Sciatic nerve (tissue), 2 donors: ENCODE data around the gene ABCC12. TPM values are rescaled to one million over a fixed set of nuclear protein-coding genes. Genes with fewer than 3 reads are reported as not detected.
A peak's percentile ranks its signal among the peaks of the same experiment; 100 is the strongest.

ENCODE experiments used
- ATAC-seq: fragments of 200-7000 bp; cut with Tn5 transposase; one replicate; pipeline ENCODE4 v1.9.1; 2020; ENCODE audit warnings: mild to moderate bottlenecking, moderate library complexity
- DNase-seq: peaks from one replicate; pipeline ENCODE4 v3.0.0-alpha.2; 2020; ENCODE audit warnings: low spot score
- intact Hi-C: fragments of 100-400 bp; cut with DNase I; formaldehyde crosslinking; loops from one replicate; pipeline ENCODE4 v1.14.2; 2022
- total RNA-seq: library from RNA; stranded (reverse); fragmentation: NEBNext Ultra II Directional; extraction: Animal tissue kit (Norgen Biotek cat#: 25700); gene quantifications from one replicate; pipeline ENCODE4 v1.2.1, GENCODE V29; 2021
- donor health status: DM: no; HTN: no; CAD: no.
- donor health status: DM: no; HTN: no; CAD: no.

The ABCC12 gene
- total RNA-seq, 1 donor from 2014 or later, result not detected

DNA sequence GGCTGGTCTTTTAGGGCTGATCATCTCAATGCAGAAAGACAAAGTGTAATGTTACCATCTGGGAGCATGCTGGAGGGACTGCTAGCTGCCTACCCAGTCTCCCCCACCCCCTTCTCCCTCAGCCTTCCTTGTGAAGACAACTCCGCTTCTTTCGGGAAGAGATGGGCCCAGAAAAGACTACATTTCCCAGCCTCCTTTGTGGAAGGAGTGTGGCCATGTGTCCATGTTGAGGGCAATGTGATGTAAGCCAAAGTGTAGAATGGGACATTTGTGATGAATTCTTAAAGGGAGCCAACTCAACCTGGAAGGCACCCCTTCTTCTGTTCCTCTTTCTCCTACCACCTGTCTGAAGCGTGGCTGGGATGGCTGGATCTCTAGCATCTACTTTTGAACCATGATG is 16.3 kb downstream of the ABCC12 start:
- intact Hi-C loops, result no loop called here
- no peak for ATAC-seq
- DNase-seq, result no peak

DNA sequence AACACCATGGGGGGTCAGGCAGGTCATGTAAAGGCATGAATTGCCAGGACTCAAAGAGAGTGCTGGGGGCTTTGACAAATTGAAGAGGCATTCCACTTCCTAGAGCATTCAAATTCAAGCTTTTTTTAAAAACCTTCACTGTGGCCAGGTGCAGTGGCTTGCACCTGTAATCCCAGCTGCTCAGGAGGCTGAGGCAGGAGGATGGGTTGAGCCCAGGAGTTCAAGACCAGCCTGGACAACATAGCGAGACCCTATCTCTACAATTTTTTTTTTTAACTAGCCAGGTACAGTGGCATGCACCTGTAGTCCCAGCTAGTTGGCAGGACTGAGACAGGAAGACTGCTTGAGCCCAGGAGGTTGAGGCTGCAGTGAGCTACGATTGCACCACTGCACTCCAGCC is 17.2 kb downstream of the ABCC12 start:
- no peak for ATAC-seq
- DNase-seq, result no peak
- intact Hi-C loops, result no loop called here

DNA sequence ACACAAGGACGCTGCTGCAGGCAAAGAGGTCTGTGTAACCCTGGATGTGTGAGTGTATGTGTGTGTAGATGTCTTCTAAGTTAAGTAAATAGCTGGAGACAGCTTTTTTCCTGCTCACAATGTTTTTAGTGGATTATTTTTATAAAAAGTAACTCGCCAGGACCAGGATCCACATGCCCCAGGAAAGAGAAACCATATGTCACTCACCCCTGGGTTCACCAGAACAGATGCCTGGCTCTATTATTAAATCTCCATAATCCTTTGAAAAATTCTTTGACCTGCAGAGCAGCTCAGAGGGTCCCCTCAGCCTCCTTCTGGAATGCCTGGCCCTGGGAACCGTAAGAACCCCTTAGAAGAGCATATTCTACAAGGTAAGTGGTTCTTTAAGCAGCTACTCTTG is 18.0 kb downstream of the ABCC12 start:
- ATAC-seq (no peak), DNase-seq (no peak)
- intact Hi-C loops, result no loop called here

DNA sequence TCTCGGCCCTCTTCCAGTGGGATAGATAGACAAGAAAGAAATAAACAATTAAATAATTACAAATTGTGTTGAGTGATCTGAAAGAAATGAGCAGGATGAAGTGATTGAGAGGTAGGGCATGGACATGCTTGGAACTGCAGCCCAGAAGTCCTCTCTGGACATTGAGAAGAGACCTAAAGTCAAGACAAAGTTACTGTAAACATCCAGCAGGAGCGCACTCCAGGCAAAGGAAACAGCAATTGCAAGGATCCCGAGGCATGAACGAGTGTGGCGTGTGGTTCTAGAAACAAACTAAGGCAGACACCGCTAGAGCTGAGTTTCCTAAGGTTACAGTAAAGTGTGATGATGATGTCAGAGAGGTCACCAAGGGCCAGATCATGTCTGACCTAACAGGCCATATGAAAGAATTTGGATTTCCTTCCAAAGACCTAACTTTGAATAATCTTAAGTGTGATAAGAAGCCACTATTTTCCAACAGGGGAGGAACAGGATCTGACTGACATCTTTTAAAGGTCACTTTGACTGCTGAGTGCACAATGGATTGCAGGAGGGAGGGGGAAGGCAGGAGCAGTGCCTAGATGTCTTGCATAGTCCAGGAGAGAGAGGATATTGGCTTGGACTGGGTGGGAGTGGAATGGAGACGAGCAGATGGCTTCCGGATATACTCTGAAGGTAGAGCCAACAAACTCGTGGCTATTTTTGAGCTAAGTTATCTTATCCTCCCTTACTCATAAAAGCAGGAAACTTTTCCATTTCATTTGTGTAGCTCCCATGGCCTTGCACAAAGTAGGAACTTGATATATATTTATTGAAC is 19.0 kb downstream of the ABCC12 start:
- DNase-seq (no peak), ATAC-seq (no peak)
- intact Hi-C loops, result no loop called here

DNA sequence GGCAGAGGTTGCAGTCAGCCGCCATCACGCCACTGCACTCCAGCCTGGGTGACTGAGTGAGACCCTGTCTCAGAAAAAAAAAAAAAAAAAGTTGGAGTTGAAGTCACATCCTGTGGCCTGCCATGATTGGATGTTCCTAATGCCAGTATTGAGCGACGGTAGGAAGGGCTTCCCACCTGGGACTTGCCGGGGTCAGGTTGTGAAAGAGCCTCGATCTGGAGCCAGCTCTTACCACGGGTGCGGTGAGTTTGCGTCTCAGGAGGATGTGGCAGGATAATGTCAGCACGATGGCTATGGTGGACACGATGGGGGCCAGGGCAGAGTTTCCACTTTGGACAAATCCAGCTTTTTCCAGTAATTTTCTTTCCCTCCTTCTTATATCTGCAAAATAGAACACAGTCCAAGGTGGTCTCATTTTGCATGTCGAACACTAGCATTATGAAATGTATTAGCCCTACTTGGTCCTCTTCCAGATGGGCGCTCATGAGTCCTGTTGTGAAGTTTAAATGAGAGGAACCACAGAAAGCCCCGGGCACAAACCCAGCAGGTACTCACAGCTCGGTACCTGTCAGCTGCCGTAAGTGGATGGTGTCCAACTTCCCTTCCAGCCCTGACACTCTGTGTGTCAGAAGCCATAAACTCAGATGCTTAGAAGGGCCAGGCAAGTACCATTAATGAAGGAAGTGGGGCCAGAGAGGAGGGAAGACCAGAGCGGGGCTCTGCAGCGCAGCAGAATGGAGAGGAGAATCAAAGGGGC is 22.2 kb downstream of the ABCC12 start:
- DNase-seq (no peak), ATAC-seq (no peak)
- intact Hi-C loops, result no loop called here

DNA sequence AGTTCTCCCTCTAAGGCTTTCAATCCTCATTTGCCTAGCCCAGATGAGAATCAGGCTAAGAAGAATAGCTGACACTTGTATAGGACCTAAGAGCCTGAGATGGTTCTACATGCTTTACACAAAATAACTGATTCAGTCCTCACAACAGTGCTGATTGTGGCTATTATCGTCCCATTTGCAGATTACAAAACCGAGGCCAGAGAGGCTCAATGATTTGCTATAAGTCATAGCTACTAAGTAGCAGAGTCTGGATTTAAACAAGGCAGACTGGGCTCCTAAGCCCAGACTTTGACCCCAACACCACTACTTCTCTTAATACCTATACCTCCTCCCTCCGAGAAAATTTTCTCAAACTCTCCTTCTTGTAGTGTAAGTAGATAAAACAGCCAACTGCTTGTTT is 23.1 kb downstream of the ABCC12 start:
- DNase-seq (no peak), ATAC-seq (no peak)
- intact Hi-C loops, result no loop called here

DNA sequence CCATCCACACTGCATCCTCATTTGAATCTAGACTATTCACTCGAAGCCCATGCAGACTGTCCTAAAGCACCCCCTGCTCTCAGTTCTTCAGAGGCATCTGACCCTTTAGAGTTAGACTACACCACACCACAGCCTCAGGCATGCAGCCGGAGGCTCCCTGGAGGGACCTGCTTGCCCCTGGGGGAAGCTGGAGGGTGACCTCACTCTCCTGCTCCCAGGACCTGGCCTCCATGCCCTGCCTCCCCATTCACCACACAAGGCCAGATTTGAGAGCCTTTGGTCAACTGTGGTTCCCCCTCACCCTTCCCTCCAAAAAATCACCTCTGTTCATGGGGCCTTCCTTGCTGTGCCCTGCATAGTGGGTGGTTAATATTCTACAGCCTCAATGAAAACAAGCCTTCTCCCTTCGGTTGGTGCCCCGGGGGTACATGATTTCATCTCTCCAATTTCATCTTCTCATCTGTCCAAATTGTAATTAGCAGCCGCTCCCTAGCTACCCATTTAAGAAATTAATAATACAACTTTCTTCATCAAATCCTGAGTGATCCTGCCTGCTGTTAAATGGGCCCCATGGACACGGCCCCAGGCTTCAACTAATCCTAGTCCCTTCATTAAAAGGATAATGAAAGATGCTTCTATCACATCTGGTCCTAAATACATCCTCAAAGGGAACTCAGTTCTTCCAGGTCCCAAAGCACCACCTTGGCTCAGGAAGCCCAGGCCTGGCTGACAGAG is 24.4 kb downstream of the ABCC12 start:
- intact Hi-C loops, result no loop called here
- ATAC-seq (no peak), DNase-seq (no peak)

DNA sequence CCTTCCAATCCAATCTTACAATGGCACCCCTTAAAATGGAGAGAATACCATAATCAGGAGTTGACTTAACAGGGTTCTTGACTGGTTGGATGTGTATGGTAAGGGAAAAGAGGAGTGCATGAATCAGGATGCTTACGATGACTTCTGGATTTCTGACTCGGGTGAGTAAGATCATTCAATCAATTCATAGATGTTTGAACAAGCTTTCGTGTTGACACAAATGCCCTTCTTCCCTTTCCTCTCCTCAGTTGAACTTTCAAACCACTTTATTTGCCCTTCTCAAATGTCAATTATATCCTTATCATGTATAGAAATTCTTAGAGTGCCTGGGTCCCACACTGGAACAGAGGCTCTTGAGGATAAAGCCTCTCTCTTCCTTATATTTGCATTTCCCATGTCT is 25.9 kb downstream of the ABCC12 start:
- ATAC-seq (no peak), DNase-seq (no peak)
- intact Hi-C loops, result no loop called here

DNA sequence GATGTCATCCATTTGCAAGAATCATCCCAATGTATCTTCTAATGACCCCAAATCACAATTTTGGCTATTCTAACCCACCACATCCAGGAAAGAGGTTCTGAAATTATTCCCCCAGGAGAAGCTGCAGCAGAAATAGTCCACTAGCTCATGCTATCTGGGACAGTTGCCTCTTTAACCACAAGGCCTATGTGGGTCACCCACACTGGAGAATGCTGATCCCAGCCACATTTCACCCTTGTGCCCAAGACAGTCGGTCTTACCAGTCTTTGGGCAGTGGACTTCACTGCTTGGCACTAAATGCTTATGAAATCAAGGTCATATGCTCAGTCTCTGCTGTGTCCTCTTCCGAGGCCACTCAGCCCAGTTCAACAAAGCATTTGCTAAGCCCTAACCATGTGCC is 27.0 kb downstream of the ABCC12 start:
- intact Hi-C loops, result no loop called here
- DNase-seq, result no peak

DNA sequence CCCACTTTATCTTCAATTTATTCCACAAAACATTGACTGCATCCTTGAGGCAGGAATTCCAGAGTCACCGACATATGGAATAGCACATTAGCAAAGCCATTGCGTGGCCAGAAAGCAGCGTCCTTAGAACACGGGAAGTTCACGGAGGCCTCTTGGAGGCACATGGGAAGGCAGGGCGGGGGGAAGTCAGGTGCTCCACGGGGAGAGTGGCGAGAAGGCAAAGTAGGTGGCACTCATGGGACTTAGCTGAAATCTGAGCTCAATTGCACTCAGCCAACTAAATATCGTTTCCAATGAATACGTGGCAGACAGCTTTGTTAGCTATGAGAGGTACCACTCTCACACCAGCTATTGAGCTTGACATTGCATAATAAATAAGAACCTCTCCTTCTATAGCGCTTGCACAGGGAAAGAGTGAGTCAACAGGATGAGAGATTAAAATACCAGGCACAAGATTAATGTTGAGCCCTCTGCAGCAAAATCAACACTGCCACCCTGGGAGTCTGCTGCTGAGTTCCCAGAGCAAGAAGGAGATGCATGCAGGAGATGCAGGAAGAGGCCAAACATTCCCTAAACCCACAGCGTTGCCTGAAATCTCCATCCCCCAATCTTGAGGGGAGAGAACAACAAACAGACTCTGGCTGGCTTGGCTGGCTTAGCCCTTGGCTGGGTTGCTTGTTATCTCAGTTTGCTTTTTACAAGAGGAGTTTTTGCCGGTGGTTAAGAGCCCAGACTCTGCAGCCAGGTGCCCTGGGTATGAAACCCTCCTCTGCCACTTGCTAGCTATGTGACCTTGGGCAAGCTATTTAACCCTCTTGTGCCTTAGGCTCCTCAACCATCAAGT is 28.8 kb downstream of the ABCC12 start:
- DNase-seq (no peak), ATAC-seq (no peak)
- intact Hi-C loops, result no loop called here

More for the DNA sequence above, 27.0 kb downstream of the ABCC12 start:
- no peak for ATAC-seq

DNA sequence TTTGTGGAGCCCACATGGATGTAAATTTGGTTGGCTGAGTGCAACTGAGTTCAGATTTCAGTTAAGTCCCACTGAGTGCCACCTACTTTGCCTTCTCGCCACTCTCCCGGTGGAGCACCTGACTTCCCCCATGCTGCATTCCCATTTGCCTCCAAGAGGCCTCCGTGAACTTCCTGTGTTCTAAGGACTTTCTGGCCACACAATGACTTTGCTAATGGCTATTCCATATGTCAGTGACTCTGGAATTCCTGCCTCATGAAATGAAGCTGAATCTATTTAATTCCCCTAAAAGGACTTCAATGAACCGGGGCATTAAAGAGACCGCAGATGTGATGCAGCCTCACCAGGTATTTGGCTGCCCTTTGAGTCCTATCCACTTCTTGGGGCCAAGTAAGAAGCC is 29.9 kb downstream of the ABCC12 start:
- DNase-seq, result no peak
- ATAC-seq, result no peak
- intact Hi-C loops, result no loop called here

DNA sequence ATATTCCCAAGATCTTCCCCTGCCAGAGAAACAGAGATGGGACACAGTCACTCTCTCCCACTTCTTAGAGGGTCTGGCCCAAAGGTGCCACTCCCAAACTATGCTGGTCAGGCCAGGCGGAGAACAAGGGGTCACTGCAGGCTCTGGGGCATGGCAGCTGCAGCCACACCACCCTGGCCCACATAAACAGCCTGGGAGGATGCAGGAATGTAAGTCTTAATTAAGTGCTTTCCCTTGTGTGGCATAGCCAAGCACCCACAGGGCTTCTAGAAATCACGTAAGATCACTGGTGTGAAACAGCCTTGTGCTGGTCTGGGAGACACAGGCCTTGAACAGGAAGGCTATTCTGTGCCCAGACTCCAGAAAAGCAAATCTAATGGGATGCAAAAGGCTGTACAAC is 31.5 kb downstream of the ABCC12 start:
- no peak for ATAC-seq
- intact Hi-C loops, result no loop called here
- no peak for DNase-seq

DNA sequence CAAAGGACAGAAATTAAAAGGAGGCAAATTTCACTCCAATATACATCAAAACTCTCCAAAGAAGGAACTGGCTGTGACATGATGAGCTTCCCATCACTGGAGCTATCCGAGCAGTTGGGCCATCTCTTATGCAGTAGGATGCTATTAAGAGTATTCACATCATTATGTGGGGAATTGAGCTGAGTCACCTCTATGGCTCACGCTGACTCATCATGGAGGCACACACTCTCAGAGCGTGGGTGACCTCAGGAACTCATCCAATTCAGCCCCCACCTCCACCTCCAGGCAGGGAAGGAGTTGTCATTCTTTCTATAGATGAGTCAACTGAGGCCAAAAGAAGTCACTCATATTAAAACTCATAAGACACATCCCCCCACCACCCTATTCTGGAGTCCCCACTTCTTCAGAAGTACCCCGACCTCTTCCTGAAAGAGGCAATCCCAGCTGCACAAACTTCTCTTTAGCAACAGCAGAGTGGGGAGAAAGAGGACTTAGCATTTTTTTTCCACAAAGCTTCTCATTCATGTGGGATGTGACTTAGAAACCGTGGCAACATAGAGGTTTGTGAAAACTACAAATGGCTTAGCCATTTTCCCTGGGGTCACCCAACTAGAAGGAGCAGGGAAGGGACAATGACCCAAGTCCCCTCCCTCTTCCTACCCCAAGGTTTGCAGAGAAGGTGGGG is 32.5 kb downstream of the ABCC12 start:
- DNase-seq (no peak), ATAC-seq (no peak)
- intact Hi-C loops, result no loop called here

DNA sequence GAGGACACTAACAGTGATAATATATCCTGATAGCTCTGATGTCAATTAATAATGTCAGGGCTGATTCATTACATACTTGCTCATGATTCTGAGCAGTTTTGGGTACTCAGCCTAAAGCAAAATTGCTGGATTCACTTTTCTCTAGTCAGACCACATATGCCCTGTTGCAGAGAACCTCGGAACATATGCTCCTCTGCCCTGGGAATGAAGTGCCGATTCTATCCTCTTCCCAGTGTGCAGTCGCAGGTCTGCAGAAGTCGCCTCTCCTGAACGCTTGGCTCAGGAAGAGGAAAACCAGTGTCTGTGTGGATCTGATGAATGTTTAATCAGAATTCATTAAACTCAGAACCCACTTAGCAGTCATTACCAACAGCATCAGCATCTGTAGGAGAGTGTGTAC is 34.5 kb downstream of the ABCC12 start:
- intact Hi-C loops, result no loop called here
- no peak for DNase-seq
- no peak for ATAC-seq

DNA sequence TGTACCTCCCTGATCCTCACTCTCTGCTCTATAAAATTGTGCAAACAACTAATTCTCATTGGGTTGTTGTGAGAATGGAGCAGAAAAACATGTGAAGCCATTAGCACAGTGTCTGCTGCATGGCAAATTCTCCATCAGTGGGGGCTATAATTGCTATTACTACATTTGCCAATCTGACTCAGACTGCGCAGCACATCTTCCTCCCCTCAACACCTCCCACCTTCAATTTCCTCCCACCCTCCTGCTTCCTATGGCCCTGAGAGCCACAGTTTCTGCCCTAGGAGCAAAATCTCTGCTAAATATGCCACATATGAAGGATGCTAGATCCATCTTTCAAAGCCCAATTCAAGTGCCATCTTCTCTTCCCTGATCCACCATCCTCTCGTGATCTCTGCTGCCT is 37.0 kb downstream of the ABCC12 start:
- ATAC-seq, result no peak
- no peak for DNase-seq
- intact Hi-C loops, result no loop called here

DNA sequence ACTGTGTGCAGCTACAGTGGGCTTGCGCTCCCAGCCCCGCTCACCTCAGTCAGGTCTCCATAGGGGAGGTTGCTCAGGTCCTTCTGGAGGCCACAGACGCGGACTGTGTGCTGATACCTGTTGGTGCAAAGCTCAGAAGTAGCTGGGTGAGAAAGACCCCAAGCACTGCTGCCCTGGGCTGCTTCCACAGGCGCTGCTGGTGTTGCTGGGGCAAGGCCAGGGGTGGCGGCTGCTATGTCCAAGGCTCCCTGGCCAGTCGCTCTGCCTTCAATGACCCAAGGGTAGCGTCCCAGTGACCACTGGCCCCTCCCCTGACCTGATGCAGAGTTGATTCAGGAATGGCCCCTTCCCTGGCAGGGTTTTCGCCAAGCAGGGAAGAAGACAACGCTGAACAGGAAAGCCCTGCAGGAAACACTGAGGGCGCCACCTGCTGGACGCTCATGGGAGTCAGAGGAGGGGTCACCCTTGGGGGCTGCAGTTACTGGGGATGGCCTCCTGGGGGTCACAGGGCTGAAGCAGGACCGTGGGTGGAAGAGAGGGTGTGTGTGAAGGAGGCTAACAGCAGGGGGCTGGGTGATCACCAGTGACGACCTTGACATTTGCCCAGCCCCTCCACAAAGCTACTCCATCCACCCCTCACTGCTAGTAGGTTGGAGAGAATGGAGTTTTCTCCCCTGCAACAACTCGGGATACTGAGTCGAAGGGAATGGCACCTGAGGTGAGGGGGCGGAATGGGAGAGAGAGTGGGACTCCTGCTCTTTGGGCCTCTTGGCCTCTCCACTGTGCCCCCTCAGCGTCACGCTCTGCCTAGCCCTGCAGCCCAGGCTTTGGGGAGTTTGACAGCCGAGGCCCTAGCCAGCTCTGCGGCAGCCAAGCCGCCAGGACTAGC is 38.3 kb downstream of the ABCC12 start:
- no peak for ATAC-seq
- intact Hi-C loops, result no loop called here
- peak; percentile 65 for DNase-seq

DNA sequence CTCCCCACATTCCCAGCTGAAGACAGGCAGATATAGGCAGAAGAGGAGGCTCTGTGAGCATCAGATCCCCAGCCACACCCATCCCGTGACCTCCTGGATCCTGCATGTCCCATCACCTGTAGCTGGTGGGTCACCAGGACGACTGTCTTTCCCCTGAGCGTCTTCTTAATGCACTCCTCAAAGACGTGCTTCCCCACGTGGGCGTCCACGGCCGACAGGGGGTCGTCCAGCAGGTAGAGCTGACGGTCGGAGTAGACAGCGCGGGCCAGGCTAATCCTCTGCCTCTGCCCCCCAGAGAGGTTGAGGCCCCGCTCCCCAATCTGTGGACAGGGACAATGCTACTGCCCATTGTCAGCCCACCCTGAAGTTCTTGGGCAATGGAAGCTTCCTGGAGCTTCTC is 40.5 kb downstream of the ABCC12 start:
- intact Hi-C loops, result no loop called here
- ATAC-seq (no peak), DNase-seq (no peak)

DNA sequence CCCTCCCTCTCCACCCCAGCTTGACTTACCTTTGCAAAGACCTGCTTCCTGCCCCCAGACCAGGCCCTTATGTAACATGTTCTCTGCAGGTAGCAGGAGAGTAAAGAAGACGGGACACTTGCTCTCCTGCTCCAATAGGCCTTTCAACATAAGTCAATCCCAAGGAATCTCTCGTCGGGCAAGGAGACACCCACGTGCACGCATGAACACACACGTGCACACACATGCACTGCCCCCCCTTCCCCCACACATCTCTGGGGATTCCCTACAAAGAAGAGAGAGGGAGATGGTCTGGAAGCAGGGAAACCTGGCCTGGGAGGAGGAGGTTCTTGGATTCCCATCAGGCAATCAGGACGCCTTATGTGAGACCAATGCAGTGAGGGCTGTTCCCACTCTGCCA is 41.4 kb downstream of the ABCC12 start:
- intact Hi-C loops, result no loop called here
- DNase-seq (no peak), ATAC-seq (no peak)
